ENCODE measurements around the gene SORCS1.

GRCh38 chr10:106741006-106741530 is 423.4 kb downstream of the SORCS1 start:
- TF ChIP-seq CTCF (IDR thresholded peaks at IDR 0.05) (no peak), POLR2AphosphoS5 (IDR thresholded peaks at IDR 0.05) (no peak), POLR2A (IDR thresholded peaks at IDR 0.05) (no peak), EP300 (IDR thresholded peaks at IDR 0.05; ENCODE audit: low read depth) (no peak)
